ENCODE data around the gene VPS9D1. TPM values are rescaled to one million over a fixed set of nuclear protein-coding genes. Genes with fewer than 3 reads are reported as not detected.
A peak's percentile ranks its signal among the peaks of the same experiment; 100 is the strongest.
"Not testable (repeated sequence)": the region's sequence is repeated elsewhere in the genome, so short reads cannot be mapped to it uniquely, and the experiment has no call there.

The VPS9D1 gene
- total RNA-seq, 1 donor from 2014 or later: 3.4 TPM

DNA sequence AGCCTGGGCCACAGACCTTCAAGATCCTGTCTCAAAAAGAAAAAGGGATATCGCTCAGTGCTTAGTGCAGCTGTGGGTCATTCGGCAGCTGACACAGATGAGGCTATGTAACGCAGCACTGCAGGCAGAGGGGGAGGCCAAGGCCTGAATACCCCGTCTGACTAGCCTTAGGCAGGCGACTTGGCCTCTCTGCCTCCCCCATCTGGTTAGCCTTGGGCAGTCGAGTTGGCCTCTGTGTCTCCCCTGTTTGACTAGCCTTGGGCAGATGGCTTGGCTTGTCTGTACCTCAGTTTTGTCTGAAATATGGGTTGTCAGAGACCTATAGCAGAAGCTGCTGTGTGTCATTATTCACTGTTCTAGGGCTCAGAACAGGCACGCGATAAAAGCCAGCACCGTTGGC, 53.1 kb downstream of the VPS9D1 start:
- TF ChIP-seq, protein P1, sequence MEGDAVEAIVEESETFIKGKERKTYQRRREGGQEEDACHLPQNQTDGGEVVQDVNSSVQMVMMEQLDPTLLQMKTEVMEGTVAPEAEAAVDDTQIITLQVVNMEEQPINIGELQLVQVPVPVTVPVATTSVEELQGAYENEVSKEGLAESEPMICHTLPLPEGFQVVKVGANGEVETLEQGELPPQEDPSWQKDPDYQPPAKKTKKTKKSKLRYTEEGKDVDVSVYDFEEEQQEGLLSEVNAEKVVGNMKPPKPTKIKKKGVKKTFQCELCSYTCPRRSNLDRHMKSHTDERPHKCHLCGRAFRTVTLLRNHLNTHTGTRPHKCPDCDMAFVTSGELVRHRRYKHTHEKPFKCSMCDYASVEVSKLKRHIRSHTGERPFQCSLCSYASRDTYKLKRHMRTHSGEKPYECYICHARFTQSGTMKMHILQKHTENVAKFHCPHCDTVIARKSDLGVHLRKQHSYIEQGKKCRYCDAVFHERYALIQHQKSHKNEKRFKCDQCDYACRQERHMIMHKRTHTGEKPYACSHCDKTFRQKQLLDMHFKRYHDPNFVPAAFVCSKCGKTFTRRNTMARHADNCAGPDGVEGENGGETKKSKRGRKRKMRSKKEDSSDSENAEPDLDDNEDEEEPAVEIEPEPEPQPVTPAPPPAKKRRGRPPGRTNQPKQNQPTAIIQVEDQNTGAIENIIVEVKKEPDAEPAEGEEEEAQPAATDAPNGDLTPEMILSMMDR (IDR thresholded peaks at IDR 0.05; ENCODE audit: insufficient read depth, low read length, severe bottlenecking): no peak
- DNase-seq (ENCODE audit: low read depth) (no peak), FAIRE-seq (no peak)
- Histone ChIP-seq H3K4me3 (ENCODE audit: low read depth, low read length) (no peak overlapping the region), H3K36me3 (ENCODE audit: control insufficient read depth, insufficient read depth, low read length) (peaks cover 2% of the 10 kb centered on the region), H3K27me3 (ENCODE audit: control insufficient read depth, insufficient read depth, low read length) (no peaks in the 10 kb centered on the region)

DNA sequence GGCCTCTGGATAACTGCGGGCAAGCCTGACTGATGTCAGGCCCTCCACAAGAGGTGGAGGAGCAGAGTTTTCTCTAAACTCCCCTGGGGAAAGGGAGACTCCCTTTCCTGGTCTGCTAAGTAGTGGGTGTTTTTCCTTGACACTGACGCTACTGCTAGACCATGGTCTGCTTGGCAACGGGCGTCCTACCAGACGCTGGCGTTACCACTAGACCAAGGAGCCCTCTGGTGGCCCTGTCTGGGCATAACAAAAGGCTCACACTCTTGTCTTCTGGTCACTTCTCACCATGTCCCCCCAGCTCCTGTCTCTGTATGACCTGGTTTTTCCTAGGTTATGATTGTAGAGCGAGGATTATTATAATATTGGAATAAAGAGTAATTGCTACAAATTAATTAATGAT, 53.7 kb downstream of the VPS9D1 start:
- not testable (repeated sequence) for H3K27me3 ChIP-seq (ENCODE audit: control insufficient read depth, insufficient read depth, low read length); FAIRE-seq; DNase-seq (ENCODE audit: low read depth); H3K4me3 ChIP-seq (ENCODE audit: low read depth, low read length); H3K36me3 ChIP-seq (ENCODE audit: control insufficient read depth, insufficient read depth, low read length)
- TF ChIP-seq, protein P1 (IDR thresholded peaks at IDR 0.05; ENCODE audit: insufficient read depth, low read length, severe bottlenecking): peak; percentile 37

DNA sequence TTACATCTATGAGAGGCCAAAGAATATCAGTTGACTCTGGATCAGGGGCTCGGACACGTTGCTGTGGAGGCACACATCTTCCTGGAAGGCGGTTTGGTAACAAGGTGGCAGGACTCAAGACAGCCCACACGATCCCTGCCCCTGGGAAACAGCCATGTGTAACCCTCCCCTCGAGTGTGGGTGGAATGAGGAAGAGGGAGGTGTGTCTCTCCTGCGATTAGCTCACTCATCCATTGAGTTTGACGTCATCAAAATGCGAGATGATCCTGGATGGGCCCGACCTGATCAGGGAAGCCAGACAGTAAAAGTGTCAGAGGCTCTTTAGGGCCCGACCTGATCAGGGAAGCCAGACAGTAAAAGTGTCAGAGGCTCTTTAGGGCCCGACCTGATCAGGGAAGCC, 56.5 kb downstream of the VPS9D1 start:
- not testable (repeated sequence) for H3K36me3 ChIP-seq (ENCODE audit: control insufficient read depth, insufficient read depth, low read length); FAIRE-seq; H3K27me3 ChIP-seq (ENCODE audit: control insufficient read depth, insufficient read depth, low read length); DNase-seq (ENCODE audit: low read depth); H3K4me3 ChIP-seq (ENCODE audit: low read depth, low read length)

DNA sequence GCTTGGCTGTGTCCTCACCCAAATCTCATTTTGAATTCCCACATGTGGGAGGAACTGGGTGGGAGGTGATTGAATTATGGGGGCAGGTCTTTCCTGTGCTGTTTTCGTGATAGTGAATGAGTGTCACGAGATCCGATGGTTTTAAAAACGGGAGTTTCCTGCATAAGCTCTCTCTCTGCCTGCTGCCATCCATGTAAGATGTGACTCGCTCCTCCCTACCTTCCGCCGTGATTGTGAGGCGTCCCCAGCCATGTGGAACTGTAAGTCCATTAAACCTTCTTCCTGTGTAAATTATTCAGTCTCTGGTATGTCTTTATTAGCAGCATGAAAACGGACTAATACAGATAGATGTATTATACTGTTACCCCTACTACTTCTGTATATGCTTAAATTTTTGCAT, 59.5 kb downstream of the VPS9D1 start:
- H3K4me3 ChIP-seq (ENCODE audit: low read depth, low read length): no peak overlapping the region
- no peaks in the 10 kb centered on the region for H3K27me3 ChIP-seq (ENCODE audit: control insufficient read depth, insufficient read depth, low read length)
- H3K36me3 ChIP-seq (ENCODE audit: control insufficient read depth, insufficient read depth, low read length): peaks cover 3% of the 10 kb centered on the region
- FAIRE-seq: no peak
- DNase-seq (ENCODE audit: low read depth): no peak
- TF ChIP-seq, protein P1 (IDR thresholded peaks at IDR 0.05; ENCODE audit: insufficient read depth, low read length, severe bottlenecking): no peak

DNA sequence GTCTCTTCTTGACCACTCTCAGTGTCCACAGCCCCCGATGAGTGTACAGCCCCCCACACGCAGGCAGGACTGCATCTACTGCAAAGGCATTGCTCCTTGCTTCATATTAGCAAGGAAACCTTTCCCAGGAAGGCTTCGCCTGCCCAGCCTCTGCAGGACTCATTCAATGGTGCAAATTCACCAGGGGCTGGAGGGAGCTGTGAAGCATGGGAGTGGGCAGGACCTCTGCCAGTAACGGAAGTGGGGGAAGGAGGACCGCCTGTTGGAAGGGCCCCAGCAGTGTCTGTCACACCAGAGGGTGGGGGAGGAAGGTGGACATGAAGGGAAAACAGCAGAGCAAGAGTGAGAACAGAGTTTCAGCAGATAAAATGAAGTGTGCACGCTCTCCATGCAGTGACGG, 60.6 kb downstream of the VPS9D1 start:
- Histone ChIP-seq H3K4me3 (ENCODE audit: low read depth, low read length) (no peak overlapping the region), H3K36me3 (ENCODE audit: control insufficient read depth, insufficient read depth, low read length) (peaks cover 5% of the 10 kb centered on the region), H3K27me3 (ENCODE audit: control insufficient read depth, insufficient read depth, low read length) (no peaks in the 10 kb centered on the region)
- DNase-seq (ENCODE audit: low read depth) (no peak), FAIRE-seq (no peak)
- TF ChIP-seq, protein P1 (IDR thresholded peaks at IDR 0.05; ENCODE audit: insufficient read depth, low read length, severe bottlenecking): no peak

DNA sequence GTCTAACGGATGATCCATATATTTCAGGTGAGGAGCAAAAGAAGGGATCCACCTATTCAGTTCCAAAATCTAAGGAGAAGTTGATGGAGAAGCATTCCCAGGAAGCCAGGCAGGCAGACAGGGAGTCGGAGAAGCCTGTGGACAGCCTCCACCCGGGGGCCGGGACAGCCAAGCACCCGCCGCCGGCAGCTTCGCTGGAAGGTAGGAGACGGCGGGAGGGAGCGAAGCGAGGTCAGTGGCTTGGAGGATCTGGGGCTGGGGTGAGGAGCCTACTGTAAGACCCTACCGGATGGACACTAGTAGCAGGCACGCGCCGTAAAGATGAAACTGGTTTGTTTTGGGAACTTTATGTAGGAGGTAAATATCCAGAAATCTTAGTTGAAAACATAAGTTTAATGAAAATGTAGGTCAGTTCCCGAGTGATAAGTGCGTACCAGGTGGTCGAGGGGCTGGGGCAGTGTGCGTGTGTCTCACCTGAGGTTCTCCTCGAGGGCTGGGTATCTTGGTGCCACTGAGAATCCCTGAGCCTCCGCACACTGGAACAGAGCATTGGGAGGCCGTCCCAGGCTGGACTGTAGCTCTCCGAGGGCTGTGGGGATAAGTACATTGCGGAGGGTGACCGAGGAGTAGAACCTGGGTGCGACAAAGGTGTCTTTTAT, 62.3 kb downstream of the VPS9D1 start:
- Histone ChIP-seq H3K4me3 (ENCODE audit: low read depth, low read length) (peak overlapping the region; percentile 98), H3K36me3 (ENCODE audit: control insufficient read depth, insufficient read depth, low read length) (peaks cover 8% of the 10 kb centered on the region), H3K27me3 (ENCODE audit: control insufficient read depth, insufficient read depth, low read length) (no peaks in the 10 kb centered on the region)
- DNase-seq (ENCODE audit: low read depth) (no peak), FAIRE-seq (no peak)
- TF ChIP-seq, protein P1 (IDR thresholded peaks at IDR 0.05; ENCODE audit: insufficient read depth, low read length, severe bottlenecking): no peak
